Measurements from ENCODE around the gene CAPS.
"Not testable (repeated sequence)": the region's sequence is repeated elsewhere in the genome, so short reads cannot be mapped to it uniquely, and the experiment has no call there.

CAPS gene

DNA sequence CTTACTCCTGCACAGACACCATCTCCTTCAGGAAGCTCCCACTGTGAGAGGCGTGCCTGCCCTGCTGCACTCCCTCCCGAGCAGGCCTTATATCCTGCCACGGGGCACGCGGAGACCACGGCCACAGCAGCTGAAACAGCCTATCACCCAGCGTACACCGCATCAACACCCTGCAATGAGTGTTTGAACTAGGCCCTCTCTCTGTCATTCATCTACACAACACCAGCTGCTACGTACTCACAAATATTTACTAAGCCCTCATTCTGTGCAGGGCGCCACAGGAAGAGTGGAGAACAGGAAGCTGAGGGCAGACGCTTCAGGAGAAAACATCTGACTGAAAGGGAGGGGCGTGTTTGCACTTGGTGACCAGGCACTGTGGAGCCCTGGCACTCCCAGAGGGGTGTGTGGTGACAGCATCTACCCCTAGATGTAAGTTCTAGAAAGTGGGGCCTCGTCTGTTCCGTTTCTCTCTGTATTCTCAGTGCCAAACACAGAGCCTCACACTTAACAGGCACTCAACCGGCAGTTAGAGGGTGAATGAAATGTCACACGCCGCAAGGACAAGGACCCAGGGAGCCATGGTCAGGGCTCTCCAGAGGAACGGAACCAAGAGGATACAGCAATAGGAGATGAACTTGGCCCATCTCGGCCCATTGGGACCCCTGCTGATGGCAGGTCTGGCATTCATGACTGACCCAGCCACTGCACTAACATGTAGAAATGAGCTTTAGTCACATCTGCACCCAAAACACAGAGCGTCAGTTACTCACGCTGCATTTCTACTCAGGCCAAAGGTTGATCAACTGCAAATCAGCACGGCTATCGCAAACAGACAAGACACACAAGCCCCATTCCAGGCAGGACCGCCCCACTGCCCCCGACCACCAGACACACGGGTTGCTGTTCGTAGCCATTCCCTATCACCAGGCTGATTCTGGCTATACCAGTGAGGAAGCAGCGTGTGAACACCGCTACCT, 48.2 kb downstream of the CAPS start:
- intact Hi-C loops (cut with DNase I) = no loop called here
- DNase-seq = peak in 19 of 42 donors; percentile 25 to 63 (median 43)

DNA sequence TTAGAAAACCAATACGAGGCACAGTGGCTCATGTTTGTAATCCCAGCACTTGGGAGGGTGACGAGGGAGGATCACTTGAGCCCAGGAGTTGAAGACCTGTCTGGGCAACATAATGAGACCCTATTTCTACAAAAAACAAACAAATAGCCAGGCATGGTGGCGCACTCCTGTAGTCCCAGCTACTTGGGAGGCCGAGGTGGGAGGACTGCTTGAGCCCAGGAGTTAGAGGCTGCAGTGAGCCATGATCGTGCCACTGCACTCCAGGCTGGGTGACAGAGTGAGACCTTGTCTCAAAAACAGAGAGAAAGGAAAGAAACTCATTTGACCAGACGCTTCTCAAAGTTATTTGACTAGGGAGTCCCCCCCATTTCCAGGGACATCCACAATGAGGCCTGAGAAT, 49.2 kb downstream of the CAPS start:
- intact Hi-C loops (cut with DNase I); DNase-seq: not testable (repeated sequence)

DNA sequence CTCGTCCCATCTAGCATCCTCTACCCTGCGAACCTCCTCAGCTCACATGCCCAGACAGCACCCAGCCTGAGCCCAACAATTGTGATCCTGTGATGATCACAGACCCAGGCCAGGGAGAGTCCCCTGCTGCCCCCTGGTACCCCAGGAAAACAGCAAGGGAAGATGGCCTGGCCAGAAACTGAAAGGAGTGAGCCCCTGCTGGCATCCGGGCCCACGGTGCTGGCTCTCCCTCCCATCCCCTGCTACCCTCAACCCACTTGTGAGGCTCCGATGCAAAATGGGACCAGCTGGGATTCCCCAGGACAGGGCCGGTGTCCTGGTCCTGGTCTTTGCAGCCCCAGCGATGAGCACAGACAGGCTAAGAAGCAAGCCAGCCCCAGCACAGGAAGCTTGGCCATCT, 49.8 kb downstream of the CAPS start:
- intact Hi-C loops (cut with DNase I) = no loop called here

DNA sequence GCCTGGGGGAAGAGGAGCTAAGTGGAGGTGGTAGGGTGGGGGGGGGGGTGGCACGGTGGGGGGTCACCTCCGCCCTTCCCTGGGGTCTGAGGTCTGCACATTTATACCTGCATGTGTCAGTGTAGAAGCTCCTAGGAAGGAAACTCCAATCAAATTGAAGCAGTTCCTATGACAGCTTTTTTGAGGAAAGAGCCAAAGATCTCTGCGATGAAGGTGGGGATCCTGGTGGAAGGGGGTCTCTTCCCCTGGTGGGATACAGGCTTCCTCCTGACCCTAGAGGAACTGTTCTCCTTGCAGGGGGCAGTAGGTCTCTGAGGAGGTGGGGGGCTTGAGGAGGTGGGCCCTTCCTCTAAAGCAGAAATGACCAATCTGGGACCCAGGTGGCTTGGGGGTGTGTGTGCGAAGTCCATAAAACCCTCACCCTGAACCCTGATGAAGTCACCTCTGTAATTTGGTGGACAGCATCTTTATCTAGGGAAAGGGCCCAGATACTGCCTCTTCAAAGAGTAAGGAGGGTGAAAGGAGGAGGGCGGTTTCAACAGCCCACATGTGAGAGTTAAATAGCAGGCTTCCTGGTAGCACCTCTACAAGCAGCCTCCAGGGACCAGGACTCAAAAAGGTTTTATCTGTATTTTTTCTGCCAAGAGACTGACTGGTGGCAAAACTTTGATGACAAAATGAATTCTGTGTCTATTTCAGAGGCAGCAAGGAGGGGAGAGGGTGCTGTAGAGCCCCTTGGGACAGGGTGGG, 50.9 kb downstream of the CAPS start:
- intact Hi-C loops (cut with DNase I) = no loop called here
- no peak for DNase-seq

More for the DNA sequence above, 49.8 kb downstream of the CAPS start:
- no peak for DNase-seq

All from head of caudate nucleus (tissue), 42 donors.